ENCODE results near the gene SATB2.

DNA sequence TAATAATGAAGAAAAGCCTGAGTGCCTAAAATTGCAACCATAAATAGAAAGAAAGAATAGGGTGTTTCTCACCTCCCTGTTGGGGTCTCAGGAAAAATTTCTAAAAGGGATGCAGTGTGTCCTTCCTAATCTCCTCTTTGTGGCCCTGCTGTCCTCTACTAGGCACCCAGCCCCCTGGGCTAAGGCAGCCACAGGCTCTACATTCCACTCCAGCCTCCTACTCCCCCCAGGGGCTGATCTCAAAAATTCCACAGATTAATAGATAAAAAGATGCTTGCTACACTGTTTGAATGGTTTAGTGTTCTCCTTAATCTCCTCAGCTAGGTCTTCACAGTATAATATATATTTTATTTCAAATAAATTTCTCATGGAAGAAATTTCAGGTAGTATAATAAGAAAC, 17.6 kb downstream of the SATB2 start:
- TF ChIP-seq CTCF (IDR thresholded peaks at IDR 0.05) = no peak
- TF ChIP-seq POLR2A (IDR thresholded peaks at IDR 0.05) = no peak
- no peak for TF ChIP-seq POLR2AphosphoS5 (IDR thresholded peaks at IDR 0.05; ENCODE audit: insufficient read depth in 1 of 2, low read depth in 1 of 2)
